ENCODE data around the gene GOLGA6L24.
"Not testable (repeated sequence)": the region's sequence is repeated elsewhere in the genome, so short reads cannot be mapped to it uniquely, and the experiment has no call there.

The GOLGA6L24 gene, protein sequence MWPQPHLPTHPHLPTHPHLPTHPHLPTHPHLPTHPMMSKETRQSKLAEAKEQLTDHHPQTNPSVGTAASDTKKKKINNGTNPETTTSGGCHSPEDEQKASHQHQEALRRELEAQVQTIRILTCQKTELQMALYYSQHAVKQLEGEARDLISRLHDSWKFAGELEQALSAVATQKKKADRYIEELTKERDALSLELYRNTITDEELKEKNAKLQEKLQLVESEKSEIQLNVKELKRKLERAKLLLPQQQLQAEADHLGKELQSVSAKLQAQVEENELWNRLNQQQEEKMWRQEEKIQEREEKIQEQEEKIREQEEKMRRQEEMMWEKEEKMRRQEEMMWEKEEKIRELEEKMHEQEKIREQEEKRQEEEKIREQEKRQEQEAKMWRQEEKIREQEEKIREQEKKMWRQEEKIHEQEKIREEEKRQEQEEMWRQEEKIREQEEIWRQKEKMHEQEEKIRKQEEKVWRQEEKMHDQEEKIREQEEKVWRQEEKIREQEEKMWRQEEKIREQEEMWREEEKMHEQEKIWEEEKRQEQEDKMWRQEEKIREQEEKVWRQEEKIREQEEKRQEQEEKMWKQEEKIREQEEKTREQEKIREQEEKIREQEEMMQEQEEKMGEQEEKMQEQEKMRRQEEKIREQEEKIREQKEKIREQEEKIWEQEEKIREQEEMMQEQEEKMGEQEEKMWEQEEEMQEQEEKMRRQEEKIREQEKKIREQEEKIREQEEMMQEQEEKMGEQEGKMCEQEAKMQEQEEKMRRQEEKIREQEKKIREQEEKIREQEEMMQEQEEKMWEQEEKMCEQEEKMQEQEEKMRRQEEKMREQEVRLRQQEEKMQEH

GRCh38 chr15:28357984-28358383 is at the start of gene GOLGA6L24:
Gene GOLGA6L24 (minus strand): TSS chr15:28358084. CDS start chr15:28358023, 61 bp downstream.
- DNase-seq = not testable (repeated sequence)

DNA sequence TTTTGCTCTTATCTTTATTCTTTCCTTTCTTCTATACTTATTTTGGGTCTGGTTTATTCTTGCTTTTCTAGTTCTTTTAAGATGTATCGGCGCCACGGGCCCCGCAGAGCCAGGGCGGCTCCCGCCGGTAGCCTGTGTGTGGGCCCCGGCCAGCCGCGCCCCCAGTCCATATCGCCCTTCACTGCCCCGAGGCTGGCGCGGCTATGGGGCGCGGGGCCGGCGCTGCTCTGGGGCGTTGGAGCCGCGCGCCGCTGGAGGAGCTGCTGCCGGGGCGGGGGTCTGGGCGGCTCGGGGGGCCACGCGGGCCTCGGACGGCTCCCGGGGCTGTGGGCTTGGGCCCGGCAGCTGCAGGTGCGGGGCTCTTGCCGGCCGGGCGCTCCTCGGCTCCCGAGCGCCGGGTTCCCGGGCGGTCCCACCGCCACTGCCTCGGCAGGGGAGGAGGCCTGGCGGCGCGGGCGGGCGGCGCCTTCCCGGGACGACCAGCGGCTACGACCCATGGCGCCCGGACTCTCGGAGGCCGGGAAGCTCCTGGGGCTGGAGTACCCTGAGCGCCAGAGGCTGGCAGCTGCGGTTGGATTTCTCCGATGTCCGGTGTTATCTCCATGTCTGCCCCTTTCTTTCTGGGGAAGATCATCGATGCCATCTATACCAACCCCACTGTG is 45.0 kb upstream of the GOLGA6L24 start:
- not testable (repeated sequence) for DNase-seq

GRCh38 chr15:28396022-28396421 is 38.1 kb upstream of the GOLGA6L24 start:
- not testable (repeated sequence) for DNase-seq

DNA sequence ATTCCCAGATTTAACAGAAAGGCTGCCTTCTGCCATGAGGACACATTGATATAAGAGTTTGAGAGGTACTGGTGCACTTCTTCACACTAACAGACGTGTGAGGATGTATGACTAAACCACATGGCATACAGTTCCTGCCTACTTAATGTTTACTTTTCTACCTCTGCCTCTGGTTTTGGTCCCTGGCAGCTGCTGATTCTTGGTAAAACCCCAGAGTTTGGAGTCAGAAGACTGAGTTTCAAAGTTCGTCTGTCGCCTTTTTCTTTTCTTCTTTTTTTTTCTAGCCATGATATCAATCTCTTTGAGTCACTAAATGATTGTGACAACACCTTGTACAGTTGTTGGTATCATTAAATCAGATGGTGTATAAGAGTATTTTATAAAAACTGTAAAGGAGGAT is 22.2 kb upstream of the GOLGA6L24 start:
- DNase-seq = not testable (repeated sequence)

DNA sequence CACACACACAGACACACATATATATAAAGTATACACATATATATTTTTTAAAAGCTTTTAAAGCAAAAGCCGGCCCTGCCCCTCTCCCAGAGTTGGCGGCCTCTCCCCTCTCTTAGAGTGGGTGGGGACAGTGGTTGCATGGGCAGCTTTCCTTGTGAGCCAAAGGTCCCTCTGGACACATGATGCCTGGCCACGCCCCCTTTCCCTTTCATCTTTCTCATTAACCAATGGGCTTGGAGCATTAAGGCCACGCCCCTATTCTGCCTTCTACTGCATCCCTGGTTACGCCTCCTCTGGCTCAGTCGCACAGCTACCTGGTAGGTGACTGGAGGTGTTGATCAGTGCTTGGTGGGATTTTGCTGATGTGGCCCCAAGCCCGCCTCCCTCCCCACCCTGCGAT is 20.5 kb upstream of the GOLGA6L24 start, which contains the start of gene GOLGA8F:
GOLGA8F (plus strand) TSS at position 301 of the 400 bp plus-strand sequence; CDS start at position 399, 98 bp downstream.
- DNase-seq = not testable (repeated sequence)

DNA sequence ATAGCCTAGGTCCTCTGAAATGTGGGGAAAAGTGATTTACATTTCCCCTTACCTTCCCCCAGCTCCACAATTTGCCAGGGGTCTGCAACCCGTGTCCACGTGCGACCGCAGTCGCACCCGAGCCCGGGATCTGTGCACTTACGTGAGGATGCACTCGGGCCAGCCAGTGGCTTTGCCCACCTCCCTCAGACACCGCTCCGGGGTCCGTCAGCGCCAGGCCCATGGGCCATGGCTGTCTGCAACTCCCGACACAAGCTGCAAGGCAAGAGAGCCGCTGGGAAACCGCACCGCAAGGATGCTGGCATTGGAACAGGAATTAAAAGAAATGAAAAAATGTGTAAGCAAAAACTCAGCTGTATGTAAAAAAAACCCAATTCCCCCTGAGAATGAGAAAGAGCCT is 7.6 kb upstream of the GOLGA6L24 start:
- DNase-seq = not testable (repeated sequence)

- not testable (repeated sequence) for DNase-seq
These were observed 35.7 kb downstream of the GOLGA6L24 start, which contains the start of gene HERC2 for GRCh38 chr15:28322129-28322588. Gene HERC2 (minus strand): TSS chr15:28322179. CDS start chr15:28321433, 746 bp downstream.

DNA sequence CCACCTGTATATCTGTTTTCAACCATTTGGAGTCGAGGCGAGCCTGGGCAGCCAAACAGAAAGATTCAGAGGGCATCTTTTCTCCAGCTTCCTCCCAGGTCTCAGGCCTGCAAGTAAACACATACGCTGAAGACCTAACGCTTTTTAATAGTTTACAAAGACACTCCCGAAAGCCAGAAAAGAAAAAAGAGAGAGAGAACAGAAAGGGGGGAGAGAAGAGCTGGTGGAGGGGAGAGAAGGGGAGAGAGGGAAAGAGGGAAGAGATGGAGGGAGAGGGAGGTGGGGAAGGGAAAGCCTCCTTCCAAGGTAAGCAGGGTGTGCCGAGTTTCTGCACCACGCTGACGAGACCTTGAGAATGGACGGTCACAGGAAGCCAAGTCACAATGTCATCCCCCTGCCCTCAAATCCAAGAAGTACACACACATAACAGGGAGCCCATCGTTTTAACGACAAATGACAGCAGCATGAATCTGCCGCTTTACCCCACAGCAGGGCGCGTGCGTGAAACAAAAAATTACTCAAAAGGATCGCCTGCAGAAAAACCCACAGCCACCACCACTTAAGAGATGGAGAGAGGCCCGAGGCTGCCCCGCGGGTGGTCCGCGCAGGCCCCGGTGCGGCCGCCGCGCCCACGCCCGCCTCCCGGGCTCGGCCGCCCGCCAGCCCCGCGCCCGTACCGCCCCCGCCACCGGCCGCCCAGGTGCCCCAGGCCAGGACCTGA is 36.4 kb downstream of the GOLGA6L24 start:
- peak; percentile 3 for DNase-seq

DNA sequence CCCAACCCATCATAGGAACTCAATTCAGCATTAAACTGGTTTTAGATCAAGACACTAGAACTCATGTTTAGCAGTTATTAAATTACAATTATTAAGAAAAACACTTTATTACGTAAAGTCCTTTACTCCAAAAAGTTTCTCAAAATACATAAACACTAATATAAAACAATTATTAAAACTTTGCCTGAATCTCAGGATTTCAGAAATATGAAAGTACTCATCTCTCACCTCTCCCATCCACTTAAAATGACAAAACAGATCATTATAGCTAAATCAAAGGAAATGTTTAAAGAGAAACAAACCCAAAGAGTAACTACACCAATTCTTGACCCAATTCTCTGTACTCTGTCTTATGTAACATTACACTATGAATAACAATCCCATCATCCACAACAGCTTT is 38.2 kb downstream of the GOLGA6L24 start:
- not testable (repeated sequence) for DNase-seq

- not testable (repeated sequence) for DNase-seq
These were observed 39.1 kb downstream of the GOLGA6L24 start for GRCh38 chr15:28318828-28319227.

DNA sequence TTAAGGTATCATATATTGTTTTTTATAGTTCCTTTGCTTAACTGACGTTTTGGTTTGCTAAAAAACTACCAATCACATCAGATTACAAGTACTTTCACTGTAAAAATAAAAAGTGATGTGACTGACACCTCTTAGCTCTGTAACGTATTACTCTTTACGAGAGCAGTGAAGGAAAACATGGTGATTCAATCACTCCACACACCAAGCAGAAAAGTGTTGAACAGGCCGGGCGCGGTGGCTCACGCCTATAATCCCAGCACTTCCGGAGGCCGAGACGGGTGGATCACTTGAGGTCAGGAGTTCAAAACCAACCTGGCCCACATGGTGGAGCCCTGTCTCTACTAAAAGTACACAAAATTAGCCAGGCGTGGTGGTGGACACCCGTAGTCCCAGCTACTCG is 39.8 kb downstream of the GOLGA6L24 start:
- DNase-seq = not testable (repeated sequence)

GRCh38 chr15:28316958-28317357 is 40.9 kb downstream of the GOLGA6L24 start:
- DNase-seq = not testable (repeated sequence)

DNA sequence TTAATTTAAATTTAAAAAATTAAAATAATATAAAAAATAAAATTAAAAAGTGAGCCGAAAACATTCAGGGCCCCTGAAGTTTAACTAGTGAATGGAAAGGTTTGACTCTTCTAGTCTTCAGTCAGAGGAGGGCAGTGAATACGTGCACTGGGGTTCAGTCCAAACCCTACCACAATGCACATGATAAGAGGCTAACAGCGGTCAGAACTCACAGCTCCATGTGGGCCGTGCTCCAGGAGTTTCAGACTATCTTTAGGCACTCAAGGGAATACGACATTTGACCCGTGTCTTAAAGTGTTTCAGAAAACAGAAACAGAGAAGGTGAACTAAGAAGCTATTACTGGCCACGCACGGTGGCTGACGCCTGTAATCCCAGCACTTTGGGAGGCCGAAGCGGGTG is 47.4 kb downstream of the GOLGA6L24 start:
- not testable (repeated sequence) for DNase-seq

DNA sequence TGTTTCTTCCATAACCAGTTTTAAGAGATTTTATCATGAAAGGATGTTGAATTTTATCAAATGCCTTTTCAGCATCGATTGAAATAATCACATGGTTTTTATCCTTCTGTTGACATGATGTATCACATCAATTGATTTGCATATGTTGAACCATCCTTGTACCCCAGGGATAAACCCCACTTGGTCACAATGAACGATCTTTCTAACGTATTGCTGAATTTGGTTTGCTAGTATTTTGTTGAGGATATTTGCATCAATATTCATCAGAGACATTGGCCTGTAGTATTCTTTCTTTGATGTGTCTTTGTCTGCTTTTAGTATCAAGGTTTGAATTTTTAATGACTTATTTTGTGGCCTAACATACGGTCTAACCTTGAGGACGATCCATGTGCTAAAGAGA is 49.2 kb downstream of the GOLGA6L24 start:
- not testable (repeated sequence) for DNase-seq

Measured in retina (tissue), 1 donor.